ENCODE data around the gene HAGH. TPM values are rescaled to one million over a fixed set of nuclear protein-coding genes. Genes with fewer than 3 reads are reported as not detected.

The HAGH gene
- polyA plus RNA-seq, 2 of the 4 experiments (the other 2 are of a cell fraction) = 34.9 to 66.4 TPM

DNA sequence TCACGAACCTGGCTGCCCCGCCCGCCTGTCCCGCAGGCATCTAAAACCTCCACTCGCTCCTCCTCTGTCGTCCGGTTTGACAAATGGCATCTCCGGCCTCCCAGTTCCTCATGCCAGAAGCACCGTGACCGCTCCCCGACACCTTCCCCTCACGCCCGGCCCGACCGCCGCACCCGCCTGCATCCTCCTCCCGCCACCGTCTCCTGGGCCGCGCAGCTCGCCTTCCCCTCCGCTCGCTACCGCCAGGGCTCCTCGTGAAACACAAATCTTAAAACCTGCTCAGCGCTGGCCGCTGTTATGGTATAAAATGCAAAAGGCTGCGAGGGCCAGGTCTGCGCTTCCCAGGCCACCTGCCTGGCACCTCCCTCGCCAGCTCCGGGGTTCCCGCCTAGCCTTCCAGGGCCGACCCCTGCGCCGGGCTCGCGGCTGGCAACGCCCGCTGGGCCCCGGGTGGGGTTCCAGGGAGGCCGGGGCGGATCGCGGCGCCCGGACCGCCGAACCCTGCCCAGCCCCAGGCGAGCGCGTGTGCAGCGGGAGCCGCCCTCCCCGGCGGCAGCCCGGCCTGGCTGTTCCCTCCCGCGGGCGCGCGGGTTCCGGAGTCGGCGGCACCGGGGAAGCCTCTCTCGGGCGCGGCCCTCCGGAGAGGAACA is 44.7 kb downstream of the HAGH start:
- ATAC-seq (peak in 1 of 2 experiments; percentile 20; a peak in 4 of 6 replicates), FAIRE-seq (no peak), DNase-seq (ENCODE audit: low read depth in 1 of 2, low spot score in 1 of 2) (peak in 1 of 2 experiments; percentile 35)
- ChIA-PET POLR2A (interaction anchor here (0.9 to 2.0 kb wide), 13 partner anchors 10 to 403 kb away, joined by 3 to 46 read pairs (median 6); partner anchors contain the start of genes CRAMP1, EME2, FAHD1 and HAGH), CTCF (interaction anchor here (0.7 to 2.9 kb wide), 7 partner anchors 10 to 147 kb away, joined by 3 to 15 read pairs (median 4); partner anchors contain the start of genes EME2, FAHD1, HAGH and MAPK8IP3)
- 5% methylated on average over 43 of the region's 70 CpGs for WGBS (ENCODE audit: missing lambda C conversion rate)
- H3K4me3 ChIP-seq = peak overlapping the region; percentile 74
- peaks cover 22% of the 10 kb centered on the region; the same call in 2 of the 3 replicates for H3K4me1 ChIP-seq
- H3K9me3 ChIP-seq = no peaks in the 10 kb centered on the region
- H3K27ac ChIP-seq = peak overlapping the region; percentile 65 to 90
- peak overlapping the region; percentile 83 for H3K4me2 ChIP-seq
- TF ChIP-seq MAFK (IDR thresholded peaks at IDR 0.05; ENCODE audit: partially characterized antibody) = no peak
- TF ChIP-seq POLR2A (IDR thresholded peaks at IDR 0.05; ENCODE audit: low read length) = peak; percentile 23; the same call in 1 of the 2 replicates
- no peak for TF ChIP-seq HOXB5 (CRISPR knock-in tag; IDR thresholded peaks at IDR 0.05)
- TF ChIP-seq BCL3 (IDR thresholded peaks at IDR 0.05) = 0 out of 3 replicates have a peak, but pooled peaks have one; percentile 34
- no peak for TF ChIP-seq HMGXB4 (CRISPR knock-in tag; IDR thresholded peaks at IDR 0.05; ENCODE audit: borderline replicate concordance)
- no peak for TF ChIP-seq ZC3H11A (IDR thresholded peaks at IDR 0.05)
- TF ChIP-seq EHF (CRISPR knock-in tag; IDR thresholded peaks at IDR 0.05) = no peak
- peak; percentile 70; the same call in 1 of the 2 replicates for TF ChIP-seq TP53 (CRISPR knock-in tag; IDR thresholded peaks at IDR 0.05)
- TF ChIP-seq SMC3 (IDR thresholded peaks at IDR 0.05) = no peak
- TF ChIP-seq CBX8 (IDR thresholded peaks at IDR 0.05) = no peak
- TF ChIP-seq HDAC2 (IDR thresholded peaks at IDR 0.05) = no peak
- no peak for TF ChIP-seq FOSL2 (IDR thresholded peaks at IDR 0.05)
- TF ChIP-seq FOSL2 (CRISPR knock-in tag; IDR thresholded peaks at IDR 0.05) = no peak
- no peak for TF ChIP-seq USF2 (IDR thresholded peaks at IDR 0.05)
- TF ChIP-seq REST (IDR thresholded peaks at IDR 0.05) = no peak
- no peak for TF ChIP-seq RAD21 (conservative IDR thresholded peaks at IDR 0.05 in 1 of 2, IDR thresholded peaks at IDR 0.05 in 1 of 2)
- TF ChIP-seq ZSCAN20 (CRISPR knock-in tag; IDR thresholded peaks at IDR 0.05) = no peak
- no peak for TF ChIP-seq RNF2 (IDR thresholded peaks at IDR 0.05; ENCODE audit: borderline replicate concordance, low read depth)
- TF ChIP-seq KDM1A (IDR thresholded peaks at IDR 0.05; ENCODE audit: low read depth) = no peak
- TF ChIP-seq NPAS2 (CRISPR knock-in tag; IDR thresholded peaks at IDR 0.05; ENCODE audit: borderline replicate concordance) = no peak
- TF ChIP-seq CEBPB (IDR thresholded peaks at IDR 0.05) = no peak
- 0 out of 2 replicates have a peak, but pooled peaks have one; percentile 10 for TF ChIP-seq MAX (IDR thresholded peaks at IDR 0.05)
- no peak for TF ChIP-seq MYC (IDR thresholded peaks at IDR 0.05; ENCODE audit: borderline replicate concordance, low read length)
- TF ChIP-seq PHF8 (IDR thresholded peaks at IDR 0.05; ENCODE audit: borderline replicate concordance, low read depth) = peak; percentile 35; the same call in 1 of the 2 replicates
- TF ChIP-seq HOXA7 (CRISPR knock-in tag; IDR thresholded peaks at IDR 0.05) = no peak
- TF ChIP-seq GATA3 (IDR thresholded peaks at IDR 0.05; ENCODE audit: borderline replicate concordance) = no peak
- no peak for TF ChIP-seq CBX2 (IDR thresholded peaks at IDR 0.05; ENCODE audit: borderline replicate concordance, low read depth)
- TF ChIP-seq, protein P1, sequence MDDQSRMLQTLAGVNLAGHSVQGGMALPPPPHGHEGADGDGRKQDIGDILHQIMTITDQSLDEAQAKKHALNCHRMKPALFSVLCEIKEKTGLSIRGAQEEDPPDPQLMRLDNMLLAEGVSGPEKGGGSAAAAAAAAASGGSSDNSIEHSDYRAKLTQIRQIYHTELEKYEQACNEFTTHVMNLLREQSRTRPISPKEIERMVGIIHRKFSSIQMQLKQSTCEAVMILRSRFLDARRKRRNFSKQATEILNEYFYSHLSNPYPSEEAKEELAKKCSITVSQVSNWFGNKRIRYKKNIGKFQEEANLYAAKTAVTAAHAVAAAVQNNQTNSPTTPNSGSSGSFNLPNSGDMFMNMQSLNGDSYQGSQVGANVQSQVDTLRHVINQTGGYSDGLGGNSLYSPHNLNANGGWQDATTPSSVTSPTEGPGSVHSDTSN (IDR thresholded peaks at IDR 0.05) = no peak; the same call in 1 of the 2 replicates
- TF ChIP-seq FOXS1 (CRISPR knock-in tag; IDR thresholded peaks at IDR 0.05) = no peak
- no peak for TF ChIP-seq ZFP36 (IDR thresholded peaks at IDR 0.05; ENCODE audit: borderline replicate concordance, partially characterized antibody)
- TF ChIP-seq BHLHE40 (IDR thresholded peaks at IDR 0.05; ENCODE audit: low read depth, low read length) = no peak
- TF ChIP-seq POLR2AphosphoS2 (conservative IDR thresholded peaks at IDR 0.05; ENCODE audit: low read length) = no peak
- TF ChIP-seq SREBF2 (IDR thresholded peaks at IDR 0.05) = no peak
